8988T (cell line): ENCODE data around the gene ZNF177.

ENCODE experiments used
- DNase-seq: peaks from one replicate; pipeline ENCODE4 v3.0.0; 2011

The ZNF177 gene

DNA sequence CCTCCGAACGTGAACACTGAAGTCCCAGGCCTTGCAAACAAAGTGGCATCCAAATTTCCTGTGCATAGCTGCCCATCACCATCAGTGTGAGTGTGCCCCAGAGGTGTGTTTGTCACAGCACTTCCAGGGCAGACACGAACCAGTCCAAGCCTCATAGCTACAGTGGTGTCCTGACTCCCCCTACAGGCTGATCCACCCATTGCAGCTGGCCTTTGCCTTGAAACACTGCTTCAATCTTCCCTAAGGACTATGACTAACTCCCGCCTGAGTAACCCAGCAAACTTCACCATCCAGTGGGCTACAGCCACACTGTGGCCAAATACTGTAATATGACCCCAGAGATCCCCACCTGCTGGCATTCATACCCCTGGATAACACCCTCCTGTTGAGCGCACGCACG is 68.7 kb downstream of the ZNF177 start:
- peak; percentile 38 for DNase-seq
